ENCODE data around the gene PCDH9. TPM values are rescaled to one million over a fixed set of nuclear protein-coding genes. Genes with fewer than 3 reads are reported as not detected.

PCDH9 gene
- total and polyA plus RNA-seq, 10 of the 15 experiments (the other 5 are each of a cell fraction or from before 2014, with no cell fraction given) = 0.02 to 2.3 (median 0.05) TPM; not detected in 1

- POLR2A ChIA-PET = no interaction called here
- ATAC-seq = no peak
- Histone ChIP-seq H3K27ac (ENCODE audit: control insufficient read depth, insufficient read depth) (no peak overlapping the region), H3K4me3 (no peak overlapping the region), H3K36me3 (ENCODE audit: control insufficient read depth in 2 of 2, insufficient read depth in 2 of 2, low read length in 1 of 2) (no peaks in the 10 kb centered on the region), H3K27me3 (replicated peaks in 1 of 2; ENCODE audit: control insufficient read depth in 2 of 2, insufficient read depth in 2 of 2, low read length in 1 of 2) (no peaks in the 10 kb centered on the region), H3K79me2 (ENCODE audit: control insufficient read depth, insufficient read depth, low read length) (no peaks in the 10 kb centered on the region), H3K9me3 (replicated peaks; ENCODE audit: control insufficient read depth, insufficient read depth, low read length) (no peaks in the 10 kb centered on the region), H3K9ac (ENCODE audit: control insufficient read depth, insufficient read depth, low read length) (no peak overlapping the region), H3K4me2 (ENCODE audit: control insufficient read depth, insufficient read depth) (no peak overlapping the region), H4K20me1 (ENCODE audit: control insufficient read depth, insufficient read depth) (no peaks in the 10 kb centered on the region), H3K4me1 (ENCODE audit: control insufficient read depth, insufficient read depth, low read length) (no peaks in the 10 kb centered on the region), H2AFZ (ENCODE audit: control insufficient read depth, low read depth, low read length) (no peak overlapping the region)
- intact Hi-C loops (cut with micrococcal nuclease; ENCODE audit: unreplicated experiment) = no loop called here
- CTCF ChIA-PET = no interaction called here
- WGBS (ENCODE audit: insufficient coverage, insufficient replicate concordance, low lambda C conversion rate, missing lambda C conversion rate) = 2% methylated on average over 3 of the region's 3 CpGs
- RAD21 ChIA-PET (ENCODE audit: unreplicated experiment) = no interaction called here
- TF ChIP-seq STAT3 (IDR thresholded peaks at IDR 0.05; ENCODE audit: low read depth, low read length) (no peak), EGR1 (IDR thresholded peaks at IDR 0.05; ENCODE audit: borderline replicate concordance in 1 of 2, low read depth in 2 of 2, low read length in 2 of 2) (no peak), SRF (IDR thresholded peaks at IDR 0.05; ENCODE audit: low read depth in 2 of 2, low read length in 2 of 2) (no peak), SMAD5 (IDR thresholded peaks at IDR 0.05; ENCODE audit: low read depth) (no peak), PML (IDR thresholded peaks at IDR 0.05; ENCODE audit: low read length) (no peak), PKNOX1 (IDR thresholded peaks at IDR 0.05) (no peak), YY1 (IDR thresholded peaks at IDR 0.05; ENCODE audit: low read depth, low read length) (no peak), SPI1 (IDR thresholded peaks at IDR 0.05; ENCODE audit: borderline replicate concordance, insufficient read depth, low read depth, low read length) (no peak), TARDBP (IDR thresholded peaks at IDR 0.05; ENCODE audit: borderline replicate concordance) (no peak)
- TF ChIP-seq, protein P1, sequence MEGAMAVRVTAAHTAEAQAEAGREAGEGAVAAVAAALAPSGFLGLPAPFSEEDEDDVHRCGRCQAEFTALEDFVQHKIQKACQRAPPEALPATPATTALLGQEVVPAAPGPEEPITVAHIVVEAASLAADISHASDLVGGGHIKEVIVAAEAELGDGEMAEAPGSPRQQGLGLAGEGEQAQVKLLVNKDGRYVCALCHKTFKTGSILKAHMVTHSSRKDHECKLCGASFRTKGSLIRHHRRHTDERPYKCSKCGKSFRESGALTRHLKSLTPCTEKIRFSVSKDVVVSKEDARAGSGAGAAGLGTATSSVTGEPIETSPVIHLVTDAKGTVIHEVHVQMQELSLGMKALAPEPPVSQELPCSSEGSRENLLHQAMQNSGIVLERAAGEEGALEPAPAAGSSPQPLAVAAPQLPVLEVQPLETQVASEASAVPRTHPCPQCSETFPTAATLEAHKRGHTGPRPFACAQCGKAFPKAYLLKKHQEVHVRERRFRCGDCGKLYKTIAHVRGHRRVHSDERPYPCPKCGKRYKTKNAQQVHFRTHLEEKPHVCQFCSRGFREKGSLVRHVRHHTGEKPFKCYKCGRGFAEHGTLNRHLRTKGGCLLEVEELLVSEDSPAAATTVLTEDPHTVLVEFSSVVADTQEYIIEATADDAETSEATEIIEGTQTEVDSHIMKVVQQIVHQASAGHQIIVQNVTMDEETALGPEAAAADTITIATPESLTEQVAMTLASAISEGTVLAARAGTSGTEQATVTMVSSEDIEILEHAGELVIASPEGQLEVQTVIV (IDR thresholded peaks at IDR 0.05; ENCODE audit: borderline replicate concordance, partially characterized antibody) = no peak
- TF ChIP-seq, protein P2, sequence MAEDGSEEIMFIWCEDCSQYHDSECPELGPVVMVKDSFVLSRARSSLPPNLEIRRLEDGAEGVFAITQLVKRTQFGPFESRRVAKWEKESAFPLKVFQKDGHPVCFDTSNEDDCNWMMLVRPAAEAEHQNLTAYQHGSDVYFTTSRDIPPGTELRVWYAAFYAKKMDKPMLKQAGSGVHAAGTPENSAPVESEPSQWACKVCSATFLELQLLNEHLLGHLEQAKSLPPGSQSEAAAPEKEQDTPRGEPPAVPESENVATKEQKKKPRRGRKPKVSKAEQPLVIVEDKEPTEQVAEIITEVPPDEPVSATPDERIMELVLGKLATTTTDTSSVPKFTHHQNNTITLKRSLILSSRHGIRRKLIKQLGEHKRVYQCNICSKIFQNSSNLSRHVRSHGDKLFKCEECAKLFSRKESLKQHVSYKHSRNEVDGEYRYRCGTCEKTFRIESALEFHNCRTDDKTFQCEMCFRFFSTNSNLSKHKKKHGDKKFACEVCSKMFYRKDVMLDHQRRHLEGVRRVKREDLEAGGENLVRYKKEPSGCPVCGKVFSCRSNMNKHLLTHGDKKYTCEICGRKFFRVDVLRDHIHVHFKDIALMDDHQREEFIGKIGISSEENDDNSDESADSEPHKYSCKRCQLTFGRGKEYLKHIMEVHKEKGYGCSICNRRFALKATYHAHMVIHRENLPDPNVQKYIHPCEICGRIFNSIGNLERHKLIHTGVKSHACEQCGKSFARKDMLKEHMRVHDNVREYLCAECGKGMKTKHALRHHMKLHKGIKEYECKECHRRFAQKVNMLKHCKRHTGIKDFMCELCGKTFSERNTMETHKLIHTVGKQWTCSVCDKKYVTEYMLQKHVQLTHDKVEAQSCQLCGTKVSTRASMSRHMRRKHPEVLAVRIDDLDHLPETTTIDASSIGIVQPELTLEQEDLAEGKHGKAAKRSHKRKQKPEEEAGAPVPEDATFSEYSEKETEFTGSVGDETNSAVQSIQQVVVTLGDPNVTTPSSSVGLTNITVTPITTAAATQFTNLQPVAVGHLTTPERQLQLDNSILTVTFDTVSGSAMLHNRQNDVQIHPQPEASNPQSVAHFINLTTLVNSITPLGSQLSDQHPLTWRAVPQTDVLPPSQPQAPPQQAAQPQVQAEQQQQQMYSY (CRISPR knock-in tag; IDR thresholded peaks at IDR 0.05) = no peak
- no peak for DNase-seq (ENCODE audit: low read depth, low spot score)
- in situ Hi-C loops (cut with MboI) = no loop called here
- FAIRE-seq = no peak
- SMC1A ChIA-PET (ENCODE audit: uncharacterized antibody, unreplicated experiment) = no interaction called here
- no TSS peak for BruUV-seq (replicated peaks)
Measured at GRCh38 chr13:66532146-66532545, 698.0 kb downstream of the PCDH9 start.
